Gastrocnemius medialis (tissue), 4 donors: ENCODE measurements around the gene PRKD1. TPM values are rescaled to one million over a fixed set of nuclear protein-coding genes. Genes with fewer than 3 reads are reported as not detected.
"Not testable (repeated sequence)": the region's sequence is repeated elsewhere in the genome, so short reads cannot be mapped to it uniquely, and the experiment has no call there.

Experiments
- ATAC-seq, 2 donors: fragments of 150-250 bp; one replicate each; pipeline ENCODE4 v1.9.1; 2016
- DNase-seq, 2 donors: peaks; one replicate each; pipeline ENCODE4 v3.0.0-alpha.2; 2019
- H3K27ac ChIP-seq, 4 donors: fragments of 200-600 bp; sonication (generic); 1 replicate in 1 of 4; 2 replicates in 3 of 4; pipeline ENCODE4 v1.5.1; 2016 to 2018; ENCODE audit warnings: mild to moderate bottlenecking in 2 of 4, moderate library complexity in 1 of 4
- H3K27me3 ChIP-seq, 3 donors: fragments of 200-600 bp; sonication (generic) in 2 of 3; 1 replicate in 1 of 3; 2 replicates in 2 of 3; pipeline versions ENCODE4 v1.5.1 to v1.6.0; 2016 to 2019; ENCODE audit warnings: mild to moderate bottlenecking in 1 of 3, moderate library complexity in 1 of 3
- H3K36me3 ChIP-seq, 2 donors: fragments of 200-600 bp; sonication (generic) in 1 of 2; one replicate each; pipeline ENCODE4 v1.5.1; 2017 to 2018
- H3K4me1 ChIP-seq, 2 donors: fragments of 200-600 bp; sonication (generic) in 1 of 2; one replicate each; pipeline ENCODE4 v1.5.1; 2016 to 2017; ENCODE audit warnings: mild to moderate bottlenecking in 2 of 2
- H3K4me3 ChIP-seq, 4 donors: fragments of 200-600 bp; sonication (generic) in 3 of 4; 1 replicate in 1 of 4; 2 replicates in 3 of 4; pipeline ENCODE4 v1.5.1; 2016 to 2019; ENCODE audit warnings: mild to moderate bottlenecking in 2 of 4
- H3K9me3 ChIP-seq, 3 donors: fragments of 200-600 bp; sonication (generic) in 2 of 3; 1 replicate in 1 of 3; 2 replicates in 2 of 3; pipeline ENCODE4 v1.5.1; 2016 to 2019
- POLR2A ChIP-seq, 2 donors: fragments of 450-650 bp; IDR thresholded peaks; one replicate each; pipeline ENCODE4 v1.6.1; 2017; ENCODE audit warnings: antibody characterized with exemption in 2 of 2, mild to moderate bottlenecking in 2 of 2, moderate library complexity in 2 of 2
- in situ Hi-C, 4 donors: fragments of 200-750 bp; cut with MboI; loops; one replicate each; pipeline versions ENCODE4 v1.15.0 to v1.8.0; 2017; ENCODE audit warnings: low sequenced_read_pairs in 4 of 4
- intact Hi-C: fragments of 100-400 bp; cut with DNase I; formaldehyde crosslinking; loops from one replicate; pipeline ENCODE4 v1.15.1; 2023; ENCODE audit warnings: low total_unique reads
- total RNA-seq, 4 donors: library from RNA; depleted of rRNA; stranded (reverse); fragments of >200 nt; gene quantifications; one replicate each; pipeline versions ENCODE4 v1.1.0 to v1.2.3, GENCODE V29; 2016
- TF ChIP-seq, protein P1 (sequence below), 5 experiments: fragments of 450-650 bp in 3 of 5; fragments of 200-600 bp in 2 of 5; sonication (generic) in 2 of 5; IDR thresholded peaks in 4 of 5; conservative IDR thresholded peaks in 1 of 5; 1 replicate in 4 of 5; 2 replicates in 1 of 5; pipeline ENCODE4 v1.5.1; 2016 to 2019; ENCODE audit warnings: antibody characterized with exemption in 5 of 5, mild to moderate bottlenecking in 3 of 5, moderate library complexity in 3 of 5

The PRKD1 gene
- total RNA-seq, 4 donors from 2014 or later = 1.5 to 4.1 (median 1.7) TPM

DNA sequence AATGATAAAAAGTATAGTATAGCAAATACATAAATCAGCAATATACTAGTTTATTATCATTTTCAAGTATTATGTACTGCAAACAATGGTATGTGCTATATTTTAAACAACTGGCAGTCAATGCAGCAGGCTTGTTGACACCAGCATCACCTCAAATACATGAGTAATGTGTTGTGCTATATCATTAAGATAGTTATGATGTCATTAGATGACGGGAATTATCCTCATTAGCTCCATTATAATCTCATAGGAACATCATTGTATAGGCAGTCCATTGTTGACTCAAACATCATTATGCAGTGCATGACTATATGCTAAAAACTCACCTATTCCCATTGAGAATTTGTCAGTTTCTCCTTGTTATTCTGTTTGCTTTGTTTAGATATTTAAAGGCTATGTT is 85.4 kb downstream of the PRKD1 start:
- Histone ChIP-seq H3K27ac (no peak overlapping the region), H3K9me3 (peaks cover 0 to 9% (median 2%) of the 10 kb centered on the region in 3 donors), H3K27me3 (no peaks in the 10 kb centered on the region), H3K4me1 (peaks cover 3 to 18% of the 10 kb centered on the region in 2 donors), H3K36me3 (no peaks in the 10 kb centered on the region), H3K4me3 (no peak overlapping the region)
- ATAC-seq (no peak), DNase-seq (no peak)
- no peak for TF ChIP-seq POLR2A (IDR thresholded peaks at IDR 0.05)
- TF ChIP-seq, protein P1, sequence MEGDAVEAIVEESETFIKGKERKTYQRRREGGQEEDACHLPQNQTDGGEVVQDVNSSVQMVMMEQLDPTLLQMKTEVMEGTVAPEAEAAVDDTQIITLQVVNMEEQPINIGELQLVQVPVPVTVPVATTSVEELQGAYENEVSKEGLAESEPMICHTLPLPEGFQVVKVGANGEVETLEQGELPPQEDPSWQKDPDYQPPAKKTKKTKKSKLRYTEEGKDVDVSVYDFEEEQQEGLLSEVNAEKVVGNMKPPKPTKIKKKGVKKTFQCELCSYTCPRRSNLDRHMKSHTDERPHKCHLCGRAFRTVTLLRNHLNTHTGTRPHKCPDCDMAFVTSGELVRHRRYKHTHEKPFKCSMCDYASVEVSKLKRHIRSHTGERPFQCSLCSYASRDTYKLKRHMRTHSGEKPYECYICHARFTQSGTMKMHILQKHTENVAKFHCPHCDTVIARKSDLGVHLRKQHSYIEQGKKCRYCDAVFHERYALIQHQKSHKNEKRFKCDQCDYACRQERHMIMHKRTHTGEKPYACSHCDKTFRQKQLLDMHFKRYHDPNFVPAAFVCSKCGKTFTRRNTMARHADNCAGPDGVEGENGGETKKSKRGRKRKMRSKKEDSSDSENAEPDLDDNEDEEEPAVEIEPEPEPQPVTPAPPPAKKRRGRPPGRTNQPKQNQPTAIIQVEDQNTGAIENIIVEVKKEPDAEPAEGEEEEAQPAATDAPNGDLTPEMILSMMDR (IDR thresholded peaks at IDR 0.05 in 4 of 5, conservative IDR thresholded peaks at IDR 0.05 in 1 of 5) = no peak
- in situ Hi-C loops = no loop called here
- intact Hi-C loops = no loop called here

DNA sequence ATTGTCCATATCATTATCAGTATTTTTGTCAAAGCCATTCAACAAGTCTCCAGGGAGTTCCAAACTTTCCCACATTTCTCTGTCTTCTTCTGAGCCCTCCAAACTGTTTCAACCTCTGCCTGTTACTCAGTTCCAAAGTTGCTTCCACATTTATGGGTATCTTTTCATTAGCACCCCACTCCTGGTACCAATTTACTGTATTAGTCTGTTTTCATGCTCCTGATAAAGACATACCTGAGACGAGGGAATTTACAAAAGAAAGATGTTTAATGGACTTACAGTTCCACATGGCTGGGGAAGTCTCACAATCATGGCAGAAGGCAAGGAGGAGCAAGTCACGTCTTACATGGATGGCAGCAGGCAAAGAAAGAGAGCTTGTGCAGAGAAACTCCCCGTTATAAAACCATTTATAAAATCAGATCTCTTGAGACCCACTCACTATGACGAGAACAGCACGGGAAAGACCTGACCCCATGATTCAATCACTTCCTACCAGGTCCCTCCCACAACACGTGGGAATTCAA is 87.2 kb downstream of the PRKD1 start:
- in situ Hi-C loops, intact Hi-C loops, H3K27ac ChIP-seq, DNase-seq, H3K4me3 ChIP-seq, H3K27me3 ChIP-seq, ATAC-seq, H3K36me3 ChIP-seq, H3K9me3 ChIP-seq, H3K4me1 ChIP-seq: not testable (repeated sequence)

DNA sequence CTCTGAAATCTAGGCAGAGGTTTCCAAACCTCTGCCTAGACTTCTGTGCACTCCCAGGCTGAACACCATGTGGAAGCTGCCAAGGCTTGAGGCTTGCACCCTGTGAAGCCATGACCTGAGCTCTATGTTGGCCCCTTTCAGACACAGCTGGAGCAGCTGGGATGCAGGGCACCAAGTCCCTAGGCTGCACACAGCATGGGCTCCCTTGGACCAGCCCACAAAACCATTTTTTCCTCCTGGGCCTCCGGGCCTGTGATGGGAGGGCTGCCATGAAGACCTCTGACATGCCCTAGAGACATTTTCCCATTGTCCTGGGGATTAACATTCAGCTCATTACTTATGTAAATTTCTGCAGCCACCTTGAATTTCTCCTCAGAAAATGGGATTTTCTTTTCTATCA is 88.0 kb downstream of the PRKD1 start:
- H3K4me3 ChIP-seq, in situ Hi-C loops, H3K36me3 ChIP-seq, ATAC-seq, H3K27me3 ChIP-seq, H3K4me1 ChIP-seq, intact Hi-C loops, DNase-seq, H3K27ac ChIP-seq, H3K9me3 ChIP-seq: not testable (repeated sequence)

DNA sequence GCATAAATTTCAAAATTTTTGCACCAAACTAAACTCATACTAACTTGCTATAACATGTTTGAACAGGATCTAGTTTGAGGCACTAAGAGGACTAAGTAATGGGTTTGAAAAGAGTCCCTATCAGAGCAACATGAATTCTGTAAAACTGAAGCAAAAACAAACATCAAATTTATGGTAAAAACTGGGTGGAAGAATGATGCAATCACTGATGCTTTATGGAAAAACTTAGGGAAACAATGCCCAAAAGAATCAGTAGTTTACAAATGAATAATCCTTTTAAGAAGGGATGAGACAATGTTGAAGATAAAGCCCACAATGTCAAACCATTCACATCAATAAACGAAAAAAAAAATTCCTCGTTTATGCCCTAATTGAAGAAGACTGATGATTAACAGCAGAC is 88.9 kb downstream of the PRKD1 start:
- no peak overlapping the region for H3K4me3 ChIP-seq
- H3K4me1 ChIP-seq = no peaks in the 10 kb centered on the region
- H3K27ac ChIP-seq = no peak overlapping the region
- in situ Hi-C loops = no loop called here
- H3K27me3 ChIP-seq = no peaks in the 10 kb centered on the region
- TF ChIP-seq, protein P1 (IDR thresholded peaks at IDR 0.05 in 4 of 5, conservative IDR thresholded peaks at IDR 0.05 in 1 of 5) = no peak
- no peak for TF ChIP-seq POLR2A (IDR thresholded peaks at IDR 0.05)
- no peaks in the 10 kb centered on the region for H3K36me3 ChIP-seq
- DNase-seq = no peak
- peaks cover 0 to 9% (median 2%) of the 10 kb centered on the region in 3 donors for H3K9me3 ChIP-seq
- no peak for ATAC-seq
- intact Hi-C loops = no loop called here

DNA sequence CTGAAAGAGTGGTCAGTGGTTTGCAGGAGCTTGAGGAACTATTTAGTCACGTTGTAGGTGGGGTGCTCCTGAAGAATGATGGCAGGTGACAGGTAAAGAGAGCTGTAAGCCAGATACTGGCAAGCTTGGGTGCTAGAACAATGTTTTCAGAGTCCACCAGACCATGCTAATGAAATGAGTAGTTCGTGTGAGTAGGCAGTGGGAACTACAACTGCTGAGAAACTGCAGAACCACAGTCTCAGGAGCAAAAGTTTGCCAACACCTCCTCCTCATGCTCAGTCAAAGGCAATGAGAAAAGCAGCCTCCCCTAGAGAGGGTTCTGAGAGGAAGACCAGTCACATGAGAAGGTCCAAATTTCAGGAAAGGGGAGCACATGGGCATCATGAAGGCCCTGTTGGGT is 91.3 kb downstream of the PRKD1 start:
- intact Hi-C loops = no loop called here
- peaks cover 0 to 9% (median 2%) of the 10 kb centered on the region in 3 donors for H3K9me3 ChIP-seq
- in situ Hi-C loops = no loop called here
- TF ChIP-seq POLR2A (IDR thresholded peaks at IDR 0.05) = no peak
- TF ChIP-seq, protein P1 (IDR thresholded peaks at IDR 0.05 in 4 of 5, conservative IDR thresholded peaks at IDR 0.05 in 1 of 5) = no peak
- ATAC-seq (no peak), DNase-seq (no peak)
- no peaks in the 10 kb centered on the region for H3K4me1 ChIP-seq
- H3K27ac ChIP-seq = no peak overlapping the region
- no peak overlapping the region for H3K4me3 ChIP-seq
- no peaks in the 10 kb centered on the region for H3K27me3 ChIP-seq
- H3K36me3 ChIP-seq = no peaks in the 10 kb centered on the region

DNA sequence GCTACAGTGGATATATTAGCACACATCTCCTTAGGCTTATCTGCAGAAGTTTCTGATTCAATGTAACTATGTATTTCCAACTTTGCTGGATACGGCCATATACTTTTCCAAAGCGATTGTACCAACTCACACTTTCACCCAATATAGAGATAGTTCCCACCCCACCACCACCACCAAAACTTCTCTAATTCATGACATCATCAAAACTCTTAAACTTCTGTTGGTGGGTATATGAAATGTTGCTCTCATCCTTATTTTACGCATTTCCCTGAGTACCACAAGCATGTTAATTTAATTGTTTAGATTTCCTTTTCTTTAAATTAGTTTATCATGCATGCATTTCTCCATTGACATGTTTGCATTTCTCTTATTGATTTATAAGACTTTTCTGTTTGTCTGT is 95.6 kb downstream of the PRKD1 start:
- no peaks in the 10 kb centered on the region for H3K9me3 ChIP-seq
- H3K27me3 ChIP-seq = no peaks in the 10 kb centered on the region
- ATAC-seq (no peak), DNase-seq (no peak)
- no peak overlapping the region for H3K27ac ChIP-seq
- H3K4me1 ChIP-seq = no peaks in the 10 kb centered on the region
- H3K36me3 ChIP-seq = no peaks in the 10 kb centered on the region
- no peak overlapping the region for H3K4me3 ChIP-seq
- in situ Hi-C loops = no loop called here
- no peak for TF ChIP-seq POLR2A (IDR thresholded peaks at IDR 0.05)
- TF ChIP-seq, protein P1 (IDR thresholded peaks at IDR 0.05 in 4 of 5, conservative IDR thresholded peaks at IDR 0.05 in 1 of 5) = no peak
- intact Hi-C loops = no loop called here
